AG04449 (cell line): ENCODE data around the gene ZNF274.

Experiments
- CTCF ChIA-PET: fragments of 350-600 bp; formaldehyde crosslinking; extraction: SDS; loops from one replicate; lab custom pipeline; 2021; ENCODE audit warnings: antibody characterized with exemption; lab: Yijun Ruan, JAX
- POLR2A ChIA-PET: fragments of 400-600, 350-600 bp; formaldehyde crosslinking; extraction: SDS; loops from one replicate; lab custom pipeline; 2020; ENCODE audit warnings: antibody characterized with exemption, inconsistent platforms; lab: Yijun Ruan, JAX
- DNase-seq: peaks from one replicate; pipeline ENCODE4 v3.0.0-alpha.2; 2010; ENCODE audit warnings: low read depth, low spot score
- H3K4me3 ChIP-seq: 2 replicates; pipeline ENCODE4 v1.5.1; 2011; ENCODE audit warnings: low read depth, mild to moderate bottlenecking, control low read depth, low read length
- CTCF ChIP-seq: IDR thresholded peaks from one replicate; pipeline ENCODE4 v1.5.1; 2011; ENCODE audit warnings: mild to moderate bottlenecking, moderate library complexity, low read length, control low read depth, inconsistent platforms; ENCODE audit not compliant: insufficient read depth; ENCODE audit errors: missing control alignments

The ZNF274 gene

GRCh38 chr19:58203814-58204475 lies 21.1 kb downstream of the ZNF274 start:
- CTCF ChIA-PET = no interaction called here
- no peak for TF ChIP-seq CTCF
- DNase-seq = no peak
- POLR2A ChIA-PET = no interaction called here
- H3K4me3 ChIP-seq = no peak overlapping the region

GRCh38 chr19:58204566-58204965 lies 21.7 kb downstream of the ZNF274 start:
- CTCF ChIA-PET = no interaction called here
- no peak for TF ChIP-seq CTCF
- H3K4me3 ChIP-seq = no peak overlapping the region
- no peak for DNase-seq
- POLR2A ChIA-PET = no interaction called here

DNA sequence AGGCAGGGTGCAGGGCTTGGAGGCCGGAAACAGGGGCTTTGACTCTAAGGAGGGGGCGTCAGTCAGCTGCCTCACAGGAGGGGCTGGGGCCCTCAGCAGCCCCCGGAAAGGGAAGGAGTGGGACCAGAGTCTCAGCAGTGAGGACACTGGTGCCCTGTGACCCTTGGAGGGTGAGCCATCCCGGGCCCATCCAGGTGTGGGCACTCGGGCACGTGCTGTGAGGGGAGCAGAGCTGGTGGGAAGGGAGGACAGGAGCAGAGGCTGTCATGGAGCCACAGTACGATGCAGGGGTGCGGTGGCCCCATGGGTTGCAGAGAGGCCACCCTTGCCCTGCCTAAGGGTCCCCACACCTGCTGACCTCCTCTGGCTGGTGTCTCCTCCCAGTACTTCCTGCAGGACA lies 26.7 kb downstream of the ZNF274 start:
- ChIA-PET POLR2A (no interaction called here), CTCF (no interaction called here)
- no peak overlapping the region for H3K4me3 ChIP-seq
- TF ChIP-seq CTCF = no peak
- DNase-seq = no peak

- CTCF ChIA-PET = no interaction called here
- no peak for DNase-seq
- H3K4me3 ChIP-seq = no peak overlapping the region
- POLR2A ChIA-PET = no interaction called here
- no peak for TF ChIP-seq CTCF
Measured at GRCh38 chr19:58212336-58213074, 29.6 kb downstream of the ZNF274 start.

GRCh38 chr19:58213075-58213369 lies 30.2 kb downstream of the ZNF274 start:
- POLR2A ChIA-PET = no interaction called here
- CTCF ChIA-PET = no interaction called here
- no peak for DNase-seq
- no peak overlapping the region for H3K4me3 ChIP-seq
- no peak for TF ChIP-seq CTCF

- H3K4me3 ChIP-seq = no peak overlapping the region
- no peak for TF ChIP-seq CTCF
- no peak for DNase-seq
- ChIA-PET CTCF (no interaction called here), POLR2A (no interaction called here)
Measured at GRCh38 chr19:58217069-58217481, 34.2 kb downstream of the ZNF274 start.
